ENCODE measurements around the gene ESYT3.

ESYT3 gene

DNA sequence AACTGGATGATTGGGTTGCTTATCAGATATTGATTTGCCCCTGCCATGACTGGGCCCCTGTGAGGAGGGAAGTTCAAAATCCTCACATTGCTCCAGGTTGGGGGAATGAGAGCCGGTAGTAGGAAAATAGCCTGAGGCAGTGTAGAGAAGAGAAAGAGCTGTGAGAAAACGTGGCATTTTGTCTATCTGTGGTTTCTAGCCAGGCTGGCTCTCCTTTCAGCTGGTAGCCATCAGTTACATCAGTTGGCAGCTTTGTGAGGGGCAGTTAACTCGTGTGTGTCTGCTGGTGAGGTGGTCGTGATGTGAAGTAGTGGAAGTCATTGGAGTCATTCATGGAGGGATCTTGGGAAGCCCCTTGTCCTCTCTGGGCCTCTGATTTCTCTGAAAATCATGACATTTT, 5.2 kb downstream of the ESYT3 start:
- H3K36me3 ChIP-seq (ENCODE audit: insufficient read depth, insufficient read length, low read length), result peaks cover 20% of the 10 kb centered on the region
- no peaks in the 10 kb centered on the region for H3K9me3 ChIP-seq (ENCODE audit: insufficient read depth, low read length)
- peaks cover 25% of the 10 kb centered on the region for H3K27me3 ChIP-seq (ENCODE audit: insufficient read depth, insufficient read length)
- peaks cover 29% of the 10 kb centered on the region for H3K4me1 ChIP-seq (ENCODE audit: insufficient read depth, insufficient read length)
- H3K9ac ChIP-seq (ENCODE audit: insufficient read length, low read depth), result no peak overlapping the region
- H3K4me3 ChIP-seq (ENCODE audit: insufficient read length, low read depth), result no peak overlapping the region
- TF ChIP-seq YY1 (IDR thresholded peaks at IDR 0.05; ENCODE audit: insufficient read depth, insufficient read length), result no peak
- TF ChIP-seq SUZ12 (IDR thresholded peaks at IDR 0.05; ENCODE audit: extremely low read depth, insufficient read depth, insufficient read length), result no peak
- TF ChIP-seq ZNF274 (IDR thresholded peaks at IDR 0.05; ENCODE audit: low read depth, low read length), result no peak
- no peak for DNase-seq (ENCODE audit: low read depth, low spot score)

DNA sequence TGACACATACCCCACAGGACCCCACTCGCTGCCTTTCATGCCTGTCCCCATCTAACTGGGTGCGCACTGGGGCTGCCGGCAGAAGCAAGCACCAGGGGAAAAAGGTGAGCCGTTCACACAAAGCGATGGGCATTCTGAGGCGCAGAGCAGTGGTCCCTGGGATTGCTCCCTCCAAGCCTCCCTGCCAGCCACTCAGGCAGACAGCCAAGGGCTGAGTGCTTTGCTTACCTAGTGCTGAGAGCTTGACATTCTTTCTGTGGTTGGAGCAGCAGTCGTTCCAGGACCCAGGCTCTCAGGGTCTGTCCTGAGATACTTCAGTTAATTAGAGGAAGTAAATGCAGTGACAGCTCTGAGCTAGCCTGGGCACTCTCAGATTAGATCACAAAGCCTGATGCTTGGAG, 5.7 kb downstream of the ESYT3 start:
- peaks cover 20% of the 10 kb centered on the region for H3K27me3 ChIP-seq (ENCODE audit: insufficient read depth, insufficient read length)
- no peak for DNase-seq (ENCODE audit: low read depth, low spot score)
- no peak overlapping the region for H3K9ac ChIP-seq (ENCODE audit: insufficient read length, low read depth)
- no peak overlapping the region for H3K4me3 ChIP-seq (ENCODE audit: insufficient read length, low read depth)
- H3K36me3 ChIP-seq (ENCODE audit: insufficient read depth, insufficient read length, low read length), result peaks cover 20% of the 10 kb centered on the region
- peaks cover 31% of the 10 kb centered on the region for H3K4me1 ChIP-seq (ENCODE audit: insufficient read depth, insufficient read length)
- H3K9me3 ChIP-seq (ENCODE audit: insufficient read depth, low read length), result no peaks in the 10 kb centered on the region
- TF ChIP-seq ZNF274 (IDR thresholded peaks at IDR 0.05; ENCODE audit: low read depth, low read length), result no peak
- no peak for TF ChIP-seq YY1 (IDR thresholded peaks at IDR 0.05; ENCODE audit: insufficient read depth, insufficient read length)
- TF ChIP-seq SUZ12 (IDR thresholded peaks at IDR 0.05; ENCODE audit: extremely low read depth, insufficient read depth, insufficient read length), result no peak

DNA sequence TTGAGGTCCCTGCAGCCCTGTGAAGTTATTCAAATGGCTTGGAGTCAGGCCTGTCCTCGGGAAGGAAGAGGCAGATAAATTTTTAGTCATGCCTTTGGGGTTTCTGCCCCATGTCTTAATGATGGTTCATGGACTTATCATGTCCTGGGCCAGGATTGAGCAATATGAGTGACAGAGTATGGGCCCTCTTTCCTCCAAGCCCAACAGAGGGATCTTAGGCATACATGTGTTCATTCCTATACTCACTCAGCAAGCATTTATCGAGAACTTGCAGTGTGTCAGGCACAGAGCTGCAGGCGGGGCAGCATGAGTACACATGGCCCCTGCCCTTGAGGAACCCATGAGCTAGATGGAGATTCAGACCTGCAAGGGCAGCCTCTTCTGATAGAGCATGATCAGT, 6.2 kb downstream of the ESYT3 start:
- no peak overlapping the region for H3K4me3 ChIP-seq (ENCODE audit: insufficient read length, low read depth)
- peaks cover 25% of the 10 kb centered on the region for H3K36me3 ChIP-seq (ENCODE audit: insufficient read depth, insufficient read length, low read length)
- DNase-seq (ENCODE audit: low read depth, low spot score), result no peak
- TF ChIP-seq ZNF274 (IDR thresholded peaks at IDR 0.05; ENCODE audit: low read depth, low read length), result no peak
- no peak for TF ChIP-seq YY1 (IDR thresholded peaks at IDR 0.05; ENCODE audit: insufficient read depth, insufficient read length)
- TF ChIP-seq SUZ12 (IDR thresholded peaks at IDR 0.05; ENCODE audit: extremely low read depth, insufficient read depth, insufficient read length), result no peak
- peaks cover 31% of the 10 kb centered on the region for H3K4me1 ChIP-seq (ENCODE audit: insufficient read depth, insufficient read length)
- H3K9me3 ChIP-seq (ENCODE audit: insufficient read depth, low read length), result no peaks in the 10 kb centered on the region
- no peak overlapping the region for H3K9ac ChIP-seq (ENCODE audit: insufficient read length, low read depth)
- peaks cover 16% of the 10 kb centered on the region for H3K27me3 ChIP-seq (ENCODE audit: insufficient read depth, insufficient read length)

DNA sequence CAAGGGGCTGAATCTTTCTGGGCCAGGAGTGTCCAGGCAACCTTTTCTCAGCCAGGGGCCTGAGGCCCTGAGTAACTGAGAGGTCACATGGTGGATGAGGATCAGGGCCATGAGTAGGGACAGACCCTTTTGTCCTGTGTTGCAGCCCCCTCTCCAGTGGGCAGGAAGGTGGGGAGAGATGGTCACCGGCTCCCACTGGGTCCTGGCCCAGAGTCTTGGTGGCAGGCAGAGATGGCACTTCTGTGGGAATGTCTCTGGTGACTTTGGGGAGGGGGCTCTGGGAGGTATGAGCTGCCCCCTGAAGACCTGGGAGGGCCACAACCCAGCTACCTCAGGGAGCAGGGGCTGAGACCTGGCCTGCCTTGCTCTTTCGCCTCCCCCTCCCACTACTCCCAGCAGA, 6.8 kb downstream of the ESYT3 start:
- Histone ChIP-seq H3K4me3 (ENCODE audit: insufficient read length, low read depth) (no peak overlapping the region), H3K9me3 (ENCODE audit: insufficient read depth, low read length) (no peaks in the 10 kb centered on the region), H3K9ac (ENCODE audit: insufficient read length, low read depth) (peak overlapping the region; percentile 46), H3K4me1 (ENCODE audit: insufficient read depth, insufficient read length) (peaks cover 31% of the 10 kb centered on the region), H3K36me3 (ENCODE audit: insufficient read depth, insufficient read length, low read length) (peaks cover 26% of the 10 kb centered on the region), H3K27me3 (ENCODE audit: insufficient read depth, insufficient read length) (peaks cover 9% of the 10 kb centered on the region)
- DNase-seq (ENCODE audit: low read depth, low spot score), result no peak
- TF ChIP-seq YY1 (IDR thresholded peaks at IDR 0.05; ENCODE audit: insufficient read depth, insufficient read length) (no peak), SUZ12 (IDR thresholded peaks at IDR 0.05; ENCODE audit: extremely low read depth, insufficient read depth, insufficient read length) (no peak), ZNF274 (IDR thresholded peaks at IDR 0.05; ENCODE audit: low read depth, low read length) (no peak)

DNA sequence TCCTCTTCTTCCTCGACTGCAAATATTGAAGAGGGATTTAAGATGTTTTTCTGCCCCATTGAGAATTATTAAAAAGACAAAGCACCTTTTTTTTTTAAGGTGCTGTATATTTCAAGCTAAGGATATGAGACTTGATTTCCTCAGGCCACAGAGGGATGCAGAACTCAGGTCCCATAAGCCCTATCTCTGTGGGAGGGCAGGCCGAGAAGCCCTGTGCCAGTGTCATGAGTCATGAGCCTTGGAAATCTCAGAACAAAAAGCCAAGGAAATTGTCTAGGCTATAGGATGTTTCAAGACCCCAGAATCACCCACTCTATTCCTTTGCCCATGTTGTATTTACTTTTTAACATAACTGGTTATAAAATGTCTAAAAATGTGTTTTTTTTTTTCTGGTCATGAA, 7.3 kb downstream of the ESYT3 start:
- H3K36me3 ChIP-seq (ENCODE audit: insufficient read depth, insufficient read length, low read length), result peaks cover 22% of the 10 kb centered on the region
- no peak for DNase-seq (ENCODE audit: low read depth, low spot score)
- H3K4me3 ChIP-seq (ENCODE audit: insufficient read length, low read depth), result no peak overlapping the region
- no peaks in the 10 kb centered on the region for H3K9me3 ChIP-seq (ENCODE audit: insufficient read depth, low read length)
- H3K4me1 ChIP-seq (ENCODE audit: insufficient read depth, insufficient read length), result peaks cover 31% of the 10 kb centered on the region
- peaks cover 4% of the 10 kb centered on the region for H3K27me3 ChIP-seq (ENCODE audit: insufficient read depth, insufficient read length)
- TF ChIP-seq SUZ12 (IDR thresholded peaks at IDR 0.05; ENCODE audit: extremely low read depth, insufficient read depth, insufficient read length) (no peak), YY1 (IDR thresholded peaks at IDR 0.05; ENCODE audit: insufficient read depth, insufficient read length) (no peak), ZNF274 (IDR thresholded peaks at IDR 0.05; ENCODE audit: low read depth, low read length) (no peak)
- no peak overlapping the region for H3K9ac ChIP-seq (ENCODE audit: insufficient read length, low read depth)

DNA sequence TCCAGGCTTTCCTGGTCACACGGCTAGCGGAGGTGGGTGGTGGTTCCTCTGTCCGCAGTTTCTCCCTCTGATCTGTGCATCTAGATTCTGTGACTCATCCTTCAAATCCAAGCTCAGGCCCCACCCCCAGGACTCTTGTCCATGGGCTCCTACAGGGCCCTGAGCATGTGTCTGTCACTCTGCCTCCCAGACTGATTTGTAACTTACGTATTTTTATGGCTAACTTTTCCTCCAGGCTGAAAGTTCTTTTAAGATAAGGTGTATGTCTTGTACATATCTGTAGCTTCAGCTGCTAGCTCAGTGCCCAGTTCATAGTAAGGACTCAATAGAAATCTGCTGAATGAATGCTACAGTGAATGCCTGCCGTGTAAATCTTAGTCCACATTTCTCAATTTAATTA, 8.0 kb downstream of the ESYT3 start:
- TF ChIP-seq ZNF274 (IDR thresholded peaks at IDR 0.05; ENCODE audit: low read depth, low read length) (no peak), SUZ12 (IDR thresholded peaks at IDR 0.05; ENCODE audit: extremely low read depth, insufficient read depth, insufficient read length) (no peak), YY1 (IDR thresholded peaks at IDR 0.05; ENCODE audit: insufficient read depth, insufficient read length) (no peak)
- H3K4me1 ChIP-seq (ENCODE audit: insufficient read depth, insufficient read length), result peaks cover 29% of the 10 kb centered on the region
- H3K9me3 ChIP-seq (ENCODE audit: insufficient read depth, low read length), result no peaks in the 10 kb centered on the region
- H3K27me3 ChIP-seq (ENCODE audit: insufficient read depth, insufficient read length), result no peaks in the 10 kb centered on the region
- peaks cover 19% of the 10 kb centered on the region for H3K36me3 ChIP-seq (ENCODE audit: insufficient read depth, insufficient read length, low read length)
- H3K4me3 ChIP-seq (ENCODE audit: insufficient read length, low read depth), result no peak overlapping the region
- DNase-seq (ENCODE audit: low read depth, low spot score), result no peak
- no peak overlapping the region for H3K9ac ChIP-seq (ENCODE audit: insufficient read length, low read depth)

DNA sequence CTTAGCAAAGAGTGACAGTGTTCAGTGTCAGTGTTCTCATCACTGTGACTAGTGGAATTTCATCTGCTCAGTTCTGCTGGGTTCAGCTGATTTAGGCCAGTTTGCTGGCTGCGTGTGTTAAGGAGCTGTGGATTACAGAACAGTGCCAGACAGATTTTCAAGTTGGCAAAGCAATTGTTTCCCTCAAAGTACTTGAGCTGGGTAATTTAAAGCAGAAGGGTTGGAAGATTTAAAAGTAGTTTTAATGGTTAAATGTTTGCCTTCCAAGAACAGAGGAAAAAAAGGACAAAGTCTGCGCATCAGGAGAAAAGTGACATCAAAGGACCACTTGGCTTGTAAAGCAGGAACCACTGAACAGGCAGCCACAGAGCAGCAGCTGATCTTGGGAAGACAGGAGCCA, 8.7 kb downstream of the ESYT3 start:
- H3K9me3 ChIP-seq (ENCODE audit: insufficient read depth, low read length), result no peaks in the 10 kb centered on the region
- H3K4me1 ChIP-seq (ENCODE audit: insufficient read depth, insufficient read length), result peaks cover 29% of the 10 kb centered on the region
- H3K27me3 ChIP-seq (ENCODE audit: insufficient read depth, insufficient read length), result no peaks in the 10 kb centered on the region
- DNase-seq (ENCODE audit: low read depth, low spot score), result no peak
- TF ChIP-seq YY1 (IDR thresholded peaks at IDR 0.05; ENCODE audit: insufficient read depth, insufficient read length) (no peak), ZNF274 (IDR thresholded peaks at IDR 0.05; ENCODE audit: low read depth, low read length) (no peak), SUZ12 (IDR thresholded peaks at IDR 0.05; ENCODE audit: extremely low read depth, insufficient read depth, insufficient read length) (no peak)
- no peak overlapping the region for H3K4me3 ChIP-seq (ENCODE audit: insufficient read length, low read depth)
- H3K9ac ChIP-seq (ENCODE audit: insufficient read length, low read depth), result no peak overlapping the region
- H3K36me3 ChIP-seq (ENCODE audit: insufficient read depth, insufficient read length, low read length), result peaks cover 13% of the 10 kb centered on the region

Data from NT2/D1 (cell line).